ENCODE results near the gene CTSF. TPM values are rescaled to one million over a fixed set of nuclear protein-coding genes. Genes with fewer than 3 reads are reported as not detected.

The CTSF gene
- total and polyA plus RNA-seq, 4 donors: 6.6 to 39.6 (median 7.9) TPM

GRCh38 chr11:66524304-66525040, 43.9 kb downstream of the CTSF start:
- Histone ChIP-seq H3K36me3 (ENCODE audit: control insufficient read depth in 4 of 4, insufficient read depth in 4 of 4, low read length in 4 of 4) (peaks cover 15 to 29% (median 22%) of the 10 kb centered on the region in 4 donors), H3K27ac (ENCODE audit: low read depth in 1 of 2, low read length in 1 of 2) (no peak overlapping the region), H3K9me3 (ENCODE audit: control insufficient read depth in 4 of 4, insufficient read depth in 3 of 4, low read length in 3 of 4) (no peaks in the 10 kb centered on the region), H3K9ac (ENCODE audit: insufficient read depth in 1 of 2, low read length in 2 of 2) (no peak overlapping the region), H3K4me3 (no peak overlapping the region), H3K4me1 (ENCODE audit: control insufficient read depth in 5 of 5, insufficient read depth in 5 of 5, low read length in 5 of 5) (no peaks in the 10 kb centered on the region), H3K27me3 (ENCODE audit: control insufficient read depth in 3 of 3, insufficient read depth in 3 of 3, low read length in 2 of 3) (no peaks in the 10 kb centered on the region)
- 89 to 94% methylated on average over 8 to 10 of the region's 10 CpGs for WGBS, 2 donors
- TF ChIP-seq, protein P1, sequence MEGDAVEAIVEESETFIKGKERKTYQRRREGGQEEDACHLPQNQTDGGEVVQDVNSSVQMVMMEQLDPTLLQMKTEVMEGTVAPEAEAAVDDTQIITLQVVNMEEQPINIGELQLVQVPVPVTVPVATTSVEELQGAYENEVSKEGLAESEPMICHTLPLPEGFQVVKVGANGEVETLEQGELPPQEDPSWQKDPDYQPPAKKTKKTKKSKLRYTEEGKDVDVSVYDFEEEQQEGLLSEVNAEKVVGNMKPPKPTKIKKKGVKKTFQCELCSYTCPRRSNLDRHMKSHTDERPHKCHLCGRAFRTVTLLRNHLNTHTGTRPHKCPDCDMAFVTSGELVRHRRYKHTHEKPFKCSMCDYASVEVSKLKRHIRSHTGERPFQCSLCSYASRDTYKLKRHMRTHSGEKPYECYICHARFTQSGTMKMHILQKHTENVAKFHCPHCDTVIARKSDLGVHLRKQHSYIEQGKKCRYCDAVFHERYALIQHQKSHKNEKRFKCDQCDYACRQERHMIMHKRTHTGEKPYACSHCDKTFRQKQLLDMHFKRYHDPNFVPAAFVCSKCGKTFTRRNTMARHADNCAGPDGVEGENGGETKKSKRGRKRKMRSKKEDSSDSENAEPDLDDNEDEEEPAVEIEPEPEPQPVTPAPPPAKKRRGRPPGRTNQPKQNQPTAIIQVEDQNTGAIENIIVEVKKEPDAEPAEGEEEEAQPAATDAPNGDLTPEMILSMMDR (IDR thresholded peaks at IDR 0.05; ENCODE audit: control extremely low read depth, extremely low read depth): no peak
- no peak for DNase-seq
- no peak for ATAC-seq (ENCODE audit: insufficient read depth, low FRiP score)

DNA sequence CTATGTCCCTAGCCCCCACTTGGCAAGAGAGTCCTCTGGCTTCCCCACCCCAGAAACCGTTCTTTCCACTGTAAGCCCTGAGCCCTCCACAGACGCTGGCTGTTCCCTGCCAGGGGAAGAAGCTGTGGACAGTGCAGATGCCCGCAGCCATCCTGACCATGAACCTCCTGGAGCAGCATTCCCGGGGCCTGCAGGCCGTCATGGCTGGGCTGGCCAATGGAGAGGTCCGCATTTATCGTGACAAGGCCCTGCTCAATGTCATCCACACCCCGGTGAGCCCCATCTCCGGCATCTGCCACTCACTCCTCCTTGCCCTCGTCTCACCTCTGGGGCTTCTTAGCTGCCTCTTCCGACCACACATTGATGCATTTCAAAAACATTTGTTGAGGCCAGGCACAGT, 44.8 kb downstream of the CTSF start:
- Histone ChIP-seq H3K4me3 (no peak overlapping the region), H3K9ac (ENCODE audit: insufficient read depth in 1 of 2, low read length in 2 of 2) (no peak overlapping the region), H3K27ac (ENCODE audit: low read depth in 1 of 2, low read length in 1 of 2) (no peak overlapping the region), H3K27me3 (ENCODE audit: control insufficient read depth in 3 of 3, insufficient read depth in 3 of 3, low read length in 2 of 3) (no peaks in the 10 kb centered on the region), H3K36me3 (ENCODE audit: control insufficient read depth in 4 of 4, insufficient read depth in 4 of 4, low read length in 4 of 4) (peaks cover 12 to 32% (median 20%) of the 10 kb centered on the region in 4 donors), H3K4me1 (ENCODE audit: control insufficient read depth in 5 of 5, insufficient read depth in 5 of 5, low read length in 5 of 5) (no peaks in the 10 kb centered on the region), H3K9me3 (ENCODE audit: control insufficient read depth in 4 of 4, insufficient read depth in 3 of 4, low read length in 3 of 4) (no peaks in the 10 kb centered on the region)
- TF ChIP-seq, protein P1 (IDR thresholded peaks at IDR 0.05; ENCODE audit: control extremely low read depth, extremely low read depth): no peak
- WGBS, 2 donors: 96 to 98% methylated on average over 11 of the region's 11 CpGs
- ATAC-seq (ENCODE audit: insufficient read depth, low FRiP score) (no peak), DNase-seq (no peak)

Small RNAs within 50 kb of the gene (small RNA-seq; reads per million reads assigned to genes)
- gene RNU4-39P (ENCODE audit: low replicate concordance): not detected

Other genes starting within 250 kb of the CTSF start
- gene RIN1, start 232.2 kb downstream of the CTSF start, total RNA-seq: 10 to 100 TPM in 1 of 2 donors, 1 to 10 TPM in 1; 1.9 to 15.1 TPM
- 10 to 100 TPM in 1 of 2 donors, 1 to 10 TPM in 1; 6.9 to 12.4 TPM for gene RIN1, start 232.2 kb downstream of the CTSF start, polyA plus RNA-seq
- gene BRMS1, start 223.5 kb downstream of the CTSF start, total RNA-seq: 10 to 100 TPM; 23.7 to 38.0 TPM
- gene BRMS1, start 223.5 kb downstream of the CTSF start, polyA plus RNA-seq: 10 to 100 TPM; 60.4 to 88.7 TPM
- 10 to 100 TPM; 27.6 to 28.0 TPM for gene B4GAT1, start 221.0 kb downstream of the CTSF start, total RNA-seq
- gene B4GAT1, start 221.0 kb downstream of the CTSF start, polyA plus RNA-seq: 10 to 100 TPM; 18.2 to 20.3 TPM
- gene SLC29A2, start 196.8 kb downstream of the CTSF start, total RNA-seq: 10 to 100 TPM in 1 of 2 donors, 1 to 10 TPM in 1; 6.5 to 19.4 TPM
- 10 to 100 TPM; 13.1 to 14.3 TPM for gene SLC29A2, start 196.8 kb downstream of the CTSF start, polyA plus RNA-seq
- under 1 TPM; 0.06 to 0.09 TPM for gene NPAS4, start 147.6 kb downstream of the CTSF start, total RNA-seq
- gene NPAS4, start 147.6 kb downstream of the CTSF start, polyA plus RNA-seq: under 1 TPM; 0.07 to 0.14 TPM
- 10 to 100 TPM; 32.7 to 46.6 TPM for gene MRPL11, start 129.8 kb downstream of the CTSF start, total RNA-seq
- 10 to 100 TPM; 35.8 to 56.8 TPM for gene MRPL11, start 129.8 kb downstream of the CTSF start, polyA plus RNA-seq
- 10 to 100 TPM in 1 of 2 donors, 1 to 10 TPM in 1; 4.9 to 12.6 TPM for gene PELI3, start 101.7 kb downstream of the CTSF start, total RNA-seq
- gene PELI3, start 101.7 kb downstream of the CTSF start, polyA plus RNA-seq: 1 to 10 TPM; 6.1 to 8.9 TPM
- gene DPP3, start 88.2 kb downstream of the CTSF start, total RNA-seq: 10 to 100 TPM; 25.5 to 76.3 TPM
- gene DPP3, start 88.2 kb downstream of the CTSF start, polyA plus RNA-seq: 10 to 100 TPM; 25.4 to 63.9 TPM
- gene BBS1, start 58.0 kb downstream of the CTSF start, total RNA-seq: 10 to 100 TPM; 41.4 to 75.6 TPM
- gene BBS1, start 58.0 kb downstream of the CTSF start, polyA plus RNA-seq: 10 to 100 TPM; 12.5 to 17.3 TPM
- 10 to 100 TPM in 1 of 2 donors, 1 to 10 TPM in 1; 6.8 to 21.6 TPM for gene ZDHHC24, start 22.6 kb downstream of the CTSF start, total RNA-seq
- gene ZDHHC24, start 22.6 kb downstream of the CTSF start, polyA plus RNA-seq: 10 to 100 TPM; 10.7 to 12.3 TPM
- under 1 TPM in 1 of 2 donors, not detected in 1; 0.15 TPM for gene ACTN3, start 21.7 kb downstream of the CTSF start, total RNA-seq
- under 1 TPM; 0.04 to 0.07 TPM for gene ACTN3, start 21.7 kb downstream of the CTSF start, polyA plus RNA-seq
- gene CCDC87, start 24.5 kb upstream of the CTSF start, total RNA-seq: under 1 TPM; 0.28 to 0.67 TPM
- gene CCDC87, start 24.5 kb upstream of the CTSF start, polyA plus RNA-seq: under 1 TPM; 0.12 to 0.15 TPM
- gene CCS, start 24.6 kb upstream of the CTSF start, total RNA-seq: 10 to 100 TPM; 35.9 to 36.5 TPM
- gene CCS, start 24.6 kb upstream of the CTSF start, polyA plus RNA-seq: 10 to 100 TPM; 32.7 to 52.2 TPM
- gene RBM14, start 48.0 kb upstream of the CTSF start, total RNA-seq: 10 to 100 TPM; 67.8 to 96.3 TPM
- 10 to 100 TPM; 34.1 to 38.0 TPM for gene RBM14, start 48.0 kb upstream of the CTSF start, polyA plus RNA-seq
- gene RBM4, start 70.1 kb upstream of the CTSF start, total RNA-seq: 100 to 1,000 TPM; 102 to 153 TPM
- gene RBM4, start 70.1 kb upstream of the CTSF start, polyA plus RNA-seq: 10 to 100 TPM; 77.2 to 98.8 TPM
- gene RBM4B, start 109.3 kb upstream of the CTSF start, total RNA-seq: 10 to 100 TPM; 12.3 to 33.9 TPM
- 1 to 10 TPM; 9.4 to 10.0 TPM for gene RBM4B, start 109.3 kb upstream of the CTSF start, polyA plus RNA-seq
- 10 to 100 TPM; 13.2 to 16.1 TPM for gene SPTBN2, start 160.6 kb upstream of the CTSF start, total RNA-seq
- gene SPTBN2, start 160.6 kb upstream of the CTSF start, polyA plus RNA-seq: 1 to 10 TPM; 4.7 to 9.4 TPM

Data from lung (tissue), 13 donors.